ENCODE measurements around the gene PALD1. TPM values are rescaled to one million over a fixed set of nuclear protein-coding genes. Genes with fewer than 3 reads are reported as not detected.

The PALD1 gene
- total and polyA plus RNA-seq, 2 experiments from 2014 or later: 11.9 to 58.2 TPM

- ATAC-seq: no peak
- H3K9me3 Mint-ChIP-seq: no peaks in the 10 kb centered on the region
Observed at GRCh38 chr10:70568781-70569495, 90.4 kb downstream of the PALD1 start.

GRCh38 chr10:70571236-70571635 lies 92.7 kb downstream of the PALD1 start:
- Histone ChIP-seq H4K20me1 (replicated peaks; ENCODE audit: insufficient read depth) (no peaks in the 10 kb centered on the region), H3K9me2 (ENCODE audit: insufficient read depth) (no peaks in the 10 kb centered on the region), H3K27me3 (ENCODE audit: insufficient read depth) (no peaks in the 10 kb centered on the region), H3F3A (replicated peaks; ENCODE audit: low read depth) (no peaks in the 10 kb centered on the region), H3K4me3 (no peak overlapping the region), H3K4me1 (ENCODE audit: insufficient read depth) (no peaks in the 10 kb centered on the region), H3K79me2 (replicated peaks; ENCODE audit: insufficient read depth) (no peaks in the 10 kb centered on the region), H3K4me2 (no peak overlapping the region), H3K36me3 (ENCODE audit: insufficient read depth) (no peaks in the 10 kb centered on the region), H2AFZ (no peak overlapping the region), H3K27ac (ENCODE audit: low read depth) (no peak overlapping the region)
- H3K4me3 Mint-ChIP-seq: no peak overlapping the region
- no peaks in the 10 kb centered on the region for H3K9me3 Mint-ChIP-seq
- no peaks in the 10 kb centered on the region for H3K4me1 Mint-ChIP-seq
- no peak overlapping the region for H3K27ac Mint-ChIP-seq
- peaks cover 4% of the 10 kb centered on the region; the same call in 1 of the 3 replicates for H3K36me3 Mint-ChIP-seq (ENCODE audit: low read depth)
- peaks cover 9% of the 10 kb centered on the region for H3K27me3 Mint-ChIP-seq (ENCODE audit: insufficient read depth, low read depth, poor library complexity)
- DNase-seq (ENCODE audit: low spot score) (no peak), ATAC-seq (no peak)
- TF ChIP-seq NANOG (IDR thresholded peaks at IDR 0.05; ENCODE audit: borderline replicate concordance): no peak
- TF ChIP-seq ZNF331 (CRISPR knock-in tag; IDR thresholded peaks at IDR 0.05; ENCODE audit: low read depth): no peak
- no peak for TF ChIP-seq EZH2phosphoT487 (IDR thresholded peaks at IDR 0.05; ENCODE audit: unreplicated experiment)
- no peak for TF ChIP-seq EZH2 (IDR thresholded peaks at IDR 0.05; ENCODE audit: low read depth, unreplicated experiment)
- no peak for TF ChIP-seq ZNF114 (CRISPR knock-in tag; IDR thresholded peaks at IDR 0.05)
- TF ChIP-seq REST (IDR thresholded peaks at IDR 0.05; ENCODE audit: unreplicated experiment): no peak
- no peak for TF ChIP-seq CREB1 (CRISPR knock-in tag; IDR thresholded peaks at IDR 0.05; ENCODE audit: low read depth)
- TF ChIP-seq STAT1 (IDR thresholded peaks at IDR 0.05; ENCODE audit: unreplicated experiment): no peak
- no peak for TF ChIP-seq ZNF462 (CRISPR knock-in tag; IDR thresholded peaks at IDR 0.05)
- TF ChIP-seq CTCF (conservative IDR thresholded peaks at IDR 0.05; ENCODE audit: low read depth in 2 of 2): no peak

More at GRCh38 chr10:70568781-70569495, 90.4 kb downstream of the PALD1 start:
- no peak for TF ChIP-seq JUNB (IDR thresholded peaks at IDR 0.05; ENCODE audit: unreplicated experiment)
- no peak overlapping the region for H3K27ac Mint-ChIP-seq
- Histone ChIP-seq H3K36me3 (ENCODE audit: insufficient read depth) (no peaks in the 10 kb centered on the region), H3F3A (replicated peaks; ENCODE audit: low read depth) (no peaks in the 10 kb centered on the region), H3K79me2 (replicated peaks; ENCODE audit: insufficient read depth) (no peaks in the 10 kb centered on the region), H2AFZ (no peak overlapping the region), H3K9me2 (ENCODE audit: insufficient read depth) (no peaks in the 10 kb centered on the region), H3K4me3 (no peak overlapping the region), H3K4me1 (ENCODE audit: insufficient read depth) (no peaks in the 10 kb centered on the region), H4K20me1 (replicated peaks; ENCODE audit: insufficient read depth) (no peaks in the 10 kb centered on the region), H3K4me2 (no peak overlapping the region), H3K27ac (ENCODE audit: low read depth) (no peak overlapping the region), H3K27me3 (ENCODE audit: insufficient read depth) (no peaks in the 10 kb centered on the region)
- H3K4me3 Mint-ChIP-seq: no peak overlapping the region
- DNase-seq (ENCODE audit: low spot score): no peak
- H3K4me1 Mint-ChIP-seq: no peaks in the 10 kb centered on the region
- peaks cover 4% of the 10 kb centered on the region; the same call in 1 of the 3 replicates for H3K36me3 Mint-ChIP-seq (ENCODE audit: low read depth)
- H3K27me3 Mint-ChIP-seq (ENCODE audit: insufficient read depth, low read depth, poor library complexity): peaks cover 8% of the 10 kb centered on the region
